Cardiac fibroblast (primary cell): ENCODE data around the gene STC2.
A peak's percentile ranks its signal among the peaks of the same experiment; 100 is the strongest.

Source experiments
- DNase-seq, 2 donors: peaks; one replicate each; pipeline versions ENCODE4 v3.0.0 to v3.0.0-alpha.2; 2010; ENCODE audit warnings: low read depth in 2 of 2
- H3K4me3 ChIP-seq, 2 donors: replicated peaks in 1 of 2; 1 replicate in 1 of 2; 2 replicates in 1 of 2; pipeline ENCODE4 v1.5.1; 2011; ENCODE audit warnings: low read depth in 2 of 2, low read length in 2 of 2, mild to moderate bottlenecking in 2 of 2, moderate library complexity in 1 of 2
- TF ChIP-seq, protein P1 (sequence below): IDR thresholded peaks from one replicate; pipeline ENCODE4 v1.5.1; 2011; ENCODE audit warnings: low read depth, mild to moderate bottlenecking, low read length, inconsistent platforms

STC2 gene

DNA sequence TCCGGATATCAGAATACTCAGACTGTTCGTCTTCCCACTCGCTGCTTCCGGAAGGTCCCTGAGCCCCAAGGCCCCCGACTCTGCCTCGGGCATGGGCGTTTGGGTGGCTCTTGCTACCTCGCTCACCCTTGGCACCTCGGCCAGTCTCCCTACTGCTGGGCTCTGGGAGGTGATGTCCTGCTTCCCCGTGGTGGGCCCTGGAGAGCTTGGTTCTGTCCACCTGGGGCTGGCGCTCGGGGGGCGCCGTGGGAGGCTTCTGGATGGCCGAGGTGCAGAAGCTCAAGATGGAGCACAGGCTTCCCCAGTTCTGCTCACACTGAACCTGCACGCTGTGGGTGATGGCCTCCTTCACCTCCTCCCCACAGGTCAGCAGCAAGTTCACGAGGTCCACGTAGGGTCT lies 10.4 kb downstream of the STC2 start:
- TF ChIP-seq, protein P1, sequence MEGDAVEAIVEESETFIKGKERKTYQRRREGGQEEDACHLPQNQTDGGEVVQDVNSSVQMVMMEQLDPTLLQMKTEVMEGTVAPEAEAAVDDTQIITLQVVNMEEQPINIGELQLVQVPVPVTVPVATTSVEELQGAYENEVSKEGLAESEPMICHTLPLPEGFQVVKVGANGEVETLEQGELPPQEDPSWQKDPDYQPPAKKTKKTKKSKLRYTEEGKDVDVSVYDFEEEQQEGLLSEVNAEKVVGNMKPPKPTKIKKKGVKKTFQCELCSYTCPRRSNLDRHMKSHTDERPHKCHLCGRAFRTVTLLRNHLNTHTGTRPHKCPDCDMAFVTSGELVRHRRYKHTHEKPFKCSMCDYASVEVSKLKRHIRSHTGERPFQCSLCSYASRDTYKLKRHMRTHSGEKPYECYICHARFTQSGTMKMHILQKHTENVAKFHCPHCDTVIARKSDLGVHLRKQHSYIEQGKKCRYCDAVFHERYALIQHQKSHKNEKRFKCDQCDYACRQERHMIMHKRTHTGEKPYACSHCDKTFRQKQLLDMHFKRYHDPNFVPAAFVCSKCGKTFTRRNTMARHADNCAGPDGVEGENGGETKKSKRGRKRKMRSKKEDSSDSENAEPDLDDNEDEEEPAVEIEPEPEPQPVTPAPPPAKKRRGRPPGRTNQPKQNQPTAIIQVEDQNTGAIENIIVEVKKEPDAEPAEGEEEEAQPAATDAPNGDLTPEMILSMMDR: no peak
- DNase-seq: no peak
- no peak overlapping the region for H3K4me3 ChIP-seq

DNA sequence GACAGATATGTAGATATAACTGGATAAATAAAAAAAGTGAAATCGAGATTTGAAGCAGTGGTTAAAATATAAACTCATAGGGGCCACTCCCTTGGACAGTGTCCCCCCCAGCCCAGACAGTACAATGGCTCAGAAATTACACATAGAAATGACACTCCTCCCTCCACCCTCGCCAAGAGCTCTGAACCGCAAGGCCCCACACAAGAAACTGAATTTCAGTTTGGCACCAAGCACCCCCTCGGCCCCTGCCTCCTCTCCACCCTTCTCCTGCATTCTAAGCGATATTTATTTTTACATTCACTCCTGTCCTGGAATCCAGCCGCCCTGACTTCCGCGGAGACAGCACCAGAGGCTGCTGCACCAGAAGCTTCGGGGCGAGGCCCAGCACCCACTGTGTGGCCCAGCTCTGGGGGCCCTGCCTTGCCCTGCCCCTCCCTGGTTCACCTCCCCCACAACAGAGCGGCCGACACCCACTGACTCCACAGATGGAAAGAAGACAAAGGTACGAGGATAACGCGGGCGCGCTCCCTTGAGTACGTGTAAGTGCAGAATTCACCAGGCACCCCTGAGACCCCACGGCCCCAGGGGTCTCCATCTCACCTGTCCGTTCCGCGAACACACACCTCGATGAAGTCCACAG lies 11.0 kb downstream of the STC2 start:
- no peak overlapping the region for H3K4me3 ChIP-seq
- TF ChIP-seq, protein P1: no peak
- no peak for DNase-seq

DNA sequence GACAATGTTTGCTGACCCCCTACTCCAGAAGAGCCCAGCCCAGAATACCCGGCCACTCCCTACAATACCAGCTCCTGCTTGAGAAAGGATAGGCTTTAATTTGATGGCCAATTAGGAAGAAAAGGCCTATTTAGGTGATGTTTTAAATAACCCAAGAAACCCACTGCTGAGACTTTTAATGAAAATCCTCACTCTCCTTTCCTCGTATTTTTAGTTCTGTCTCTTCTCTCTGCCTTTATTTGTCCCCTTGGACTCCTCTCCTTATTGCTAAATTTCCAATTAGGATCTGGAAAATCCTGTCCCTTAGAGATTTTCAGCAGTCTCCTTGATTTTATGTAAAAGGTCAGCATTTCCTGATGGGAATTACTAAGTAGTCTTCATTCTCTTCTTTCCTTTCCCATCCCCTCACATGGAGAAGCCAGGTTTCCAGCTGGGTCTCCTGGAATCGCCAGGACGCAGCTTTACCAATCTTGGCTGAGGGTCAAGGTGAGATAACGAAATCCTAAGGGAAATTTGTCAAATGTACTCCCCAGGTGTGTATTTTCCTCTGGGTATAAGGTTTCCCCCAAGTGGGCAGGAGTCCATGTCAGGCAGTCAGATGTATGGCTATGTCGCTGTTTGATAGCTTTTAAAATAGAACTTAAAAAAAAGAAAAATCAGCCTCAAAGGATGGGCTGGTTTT lies 11.7 kb downstream of the STC2 start:
- DNase-seq: no peak
- no peak overlapping the region for H3K4me3 ChIP-seq
- TF ChIP-seq, protein P1: no peak

DNA sequence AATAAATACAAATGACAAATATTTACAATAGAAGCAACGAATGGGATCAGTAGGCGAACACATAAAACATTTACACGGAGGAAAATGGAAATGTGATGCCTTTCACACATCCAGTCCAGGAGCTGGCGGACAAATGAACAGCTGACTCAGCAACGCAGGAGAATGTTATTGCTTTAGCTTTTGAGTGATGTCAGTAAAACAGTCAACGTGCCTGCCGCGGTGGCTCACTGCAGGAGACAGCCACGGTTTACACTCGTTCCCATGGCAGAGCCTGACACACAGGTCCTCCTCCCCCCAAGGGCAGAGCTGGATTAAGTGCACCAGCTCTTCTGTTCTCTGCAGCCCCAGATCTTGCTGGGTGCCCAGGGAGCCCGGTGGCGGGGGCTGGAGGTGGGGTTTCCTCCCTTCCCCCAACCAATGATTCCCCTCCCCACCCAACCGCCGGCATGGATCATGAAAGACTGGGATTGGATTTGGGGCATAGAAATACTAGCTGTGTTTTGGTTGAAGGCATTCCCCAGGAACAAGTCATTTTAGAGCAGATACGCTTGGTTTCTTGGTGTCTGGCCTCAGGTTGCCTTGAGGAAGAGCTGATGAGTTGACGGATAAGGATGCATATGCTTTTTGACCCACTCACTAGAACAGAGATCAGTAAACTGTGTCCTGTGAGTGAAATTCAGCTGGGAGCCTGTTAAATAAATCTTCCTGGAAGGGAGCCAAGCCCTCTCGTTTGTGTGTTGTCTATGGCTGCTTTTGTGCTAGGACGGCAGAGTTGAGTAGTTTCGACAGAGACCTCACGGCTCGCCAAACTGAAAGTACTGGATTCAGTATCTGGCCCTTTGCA lies 12.5 kb downstream of the STC2 start:
- peak; percentile 75 to 86 for DNase-seq
- TF ChIP-seq, protein P1: no peak
- no peak overlapping the region for H3K4me3 ChIP-seq

DNA sequence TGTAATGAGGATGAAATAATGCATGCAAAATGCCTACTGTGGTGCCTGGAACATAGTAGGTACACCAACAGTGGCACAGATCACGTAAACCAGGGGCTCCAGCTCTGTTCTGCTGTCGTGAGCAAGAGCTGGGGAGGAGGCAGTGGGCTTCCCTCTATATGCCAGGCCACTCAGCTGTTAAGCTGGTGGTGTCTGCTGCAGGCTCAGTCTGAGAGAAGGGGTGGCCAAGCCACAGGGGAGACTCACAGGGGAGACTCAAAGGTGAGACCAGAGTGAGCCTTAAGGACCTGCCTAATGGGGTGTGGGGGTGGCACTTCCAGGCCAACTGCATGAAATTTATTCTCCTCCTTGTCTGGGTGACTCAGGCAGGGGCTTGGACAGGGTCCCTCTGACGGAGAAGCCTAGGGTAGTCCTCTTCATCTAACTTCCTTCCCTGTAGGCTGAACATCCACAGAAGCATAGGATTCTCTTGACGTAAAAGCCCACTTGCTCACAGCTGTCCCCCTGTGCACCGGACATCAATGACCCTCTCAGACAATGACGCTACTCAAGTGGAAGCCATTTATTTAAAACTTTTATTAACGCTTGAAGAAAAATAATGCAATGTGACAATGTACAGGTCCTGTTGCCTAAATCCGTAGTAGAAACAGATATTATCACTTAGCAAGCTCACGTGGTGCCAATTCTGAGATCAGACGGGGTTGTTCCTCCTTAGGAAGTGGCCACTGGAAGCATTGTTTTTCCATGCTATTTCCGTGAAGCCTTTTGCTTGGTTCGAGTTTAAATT lies 13.9 kb downstream of the STC2 start:
- H3K4me3 ChIP-seq: no peak overlapping the region
- DNase-seq: no peak
- TF ChIP-seq, protein P1: no peak

DNA sequence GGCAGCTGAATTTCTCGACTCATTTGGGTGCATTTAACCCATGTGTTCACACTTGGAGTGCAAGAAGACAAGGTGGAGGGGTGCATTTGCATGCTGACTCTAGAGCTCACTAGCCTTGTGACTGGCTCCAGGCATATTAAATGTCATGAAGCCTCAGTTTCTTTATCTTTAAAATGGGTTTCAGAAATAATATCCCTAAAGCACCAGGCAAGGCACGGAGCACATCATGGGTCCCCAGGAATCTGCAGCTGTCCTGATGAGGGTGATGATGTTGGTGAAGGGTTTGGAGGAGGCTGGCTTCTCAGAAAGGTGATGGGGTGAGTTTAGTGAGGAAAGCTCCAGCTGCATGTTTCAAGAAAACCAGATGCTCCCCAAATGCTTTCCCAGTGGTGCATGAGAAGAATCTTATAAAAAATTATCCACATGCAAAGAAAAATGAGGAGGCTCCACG lies 14.8 kb downstream of the STC2 start:
- TF ChIP-seq, protein P1: no peak
- no peak for DNase-seq
- no peak overlapping the region for H3K4me3 ChIP-seq
